Activated CD8-positive, alpha-beta memory T cell treated with anti-CD3 and anti-CD28 coated beads for 36 hours (primary cell): ENCODE measurements around the gene IQCK. TPM values are rescaled to one million over a fixed set of nuclear protein-coding genes. Genes with fewer than 3 reads are reported as not detected.

ENCODE experiments used
- CTCF ChIA-PET: fragments of 350-600 bp; sonication (Branson Sonifier 250); formaldehyde crosslinking; loops from one replicate; lab custom pipeline; 2021; ENCODE audit warnings: antibody characterized with exemption; lab: Charles Lee
- POLR2A ChIA-PET: fragments of 350-600 bp; sonication (Branson Sonifier 250); formaldehyde crosslinking; loops from one replicate; lab custom pipeline; 2021; ENCODE audit warnings: antibody characterized with exemption; lab: Charles Lee
- total RNA-seq, 2 experiments: library from RNA; stranded (reverse); gene quantifications; one replicate each; pipeline ENCODE4 v1.2.3, GENCODE V29; 2021

IQCK gene
- total RNA-seq, 2 experiments from 2014 or later: 3.9 to 5.0 TPM

DNA sequence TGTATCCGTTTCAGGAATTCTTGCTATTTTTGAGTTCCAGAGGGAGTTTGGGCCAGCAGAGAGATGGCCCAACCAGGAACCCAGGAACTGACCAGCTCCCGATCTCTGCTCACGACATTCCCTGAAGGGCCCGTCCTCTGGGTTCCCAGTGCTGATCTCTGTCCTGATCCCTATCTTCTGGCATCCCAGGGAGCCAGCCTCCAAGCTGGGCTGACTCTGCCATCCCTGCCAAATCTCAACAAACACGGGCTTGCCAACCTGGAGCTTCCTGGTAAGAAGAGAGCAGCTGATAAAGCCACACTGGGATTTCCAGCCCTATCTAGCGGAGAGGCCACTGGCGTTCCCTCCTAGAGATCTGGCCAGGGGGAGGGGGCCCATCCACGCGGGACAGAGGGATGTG is 150.3 kb downstream of the IQCK start:
- ChIA-PET POLR2A (interaction anchor here (0.6 kb wide), 1 partner anchor 13 kb away, joined by 6 read pairs; no protein-coding TSS in a partner anchor), CTCF (no interaction called here)

DNA sequence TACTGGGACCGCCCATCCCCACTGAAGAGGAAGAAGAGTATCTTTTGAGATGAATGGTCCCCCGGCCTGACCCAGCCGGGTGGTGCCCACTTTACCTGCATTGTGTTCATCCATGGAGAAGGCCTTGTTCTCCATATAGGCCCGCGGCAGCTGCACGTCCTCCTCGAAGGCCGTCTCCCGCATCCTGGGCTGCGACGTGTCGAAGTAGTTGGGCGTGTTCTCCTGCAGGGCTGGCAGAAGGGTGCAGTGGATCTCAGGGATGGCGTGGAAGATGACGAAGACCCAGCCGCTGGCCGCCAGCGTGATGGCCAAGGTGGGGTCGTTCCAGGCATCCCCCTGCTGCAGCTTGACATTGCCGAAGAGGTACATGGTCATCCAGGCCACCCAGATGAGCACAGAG is 153.7 kb downstream of the IQCK start:
- POLR2A ChIA-PET: no interaction called here
- CTCF ChIA-PET: no interaction called here

DNA sequence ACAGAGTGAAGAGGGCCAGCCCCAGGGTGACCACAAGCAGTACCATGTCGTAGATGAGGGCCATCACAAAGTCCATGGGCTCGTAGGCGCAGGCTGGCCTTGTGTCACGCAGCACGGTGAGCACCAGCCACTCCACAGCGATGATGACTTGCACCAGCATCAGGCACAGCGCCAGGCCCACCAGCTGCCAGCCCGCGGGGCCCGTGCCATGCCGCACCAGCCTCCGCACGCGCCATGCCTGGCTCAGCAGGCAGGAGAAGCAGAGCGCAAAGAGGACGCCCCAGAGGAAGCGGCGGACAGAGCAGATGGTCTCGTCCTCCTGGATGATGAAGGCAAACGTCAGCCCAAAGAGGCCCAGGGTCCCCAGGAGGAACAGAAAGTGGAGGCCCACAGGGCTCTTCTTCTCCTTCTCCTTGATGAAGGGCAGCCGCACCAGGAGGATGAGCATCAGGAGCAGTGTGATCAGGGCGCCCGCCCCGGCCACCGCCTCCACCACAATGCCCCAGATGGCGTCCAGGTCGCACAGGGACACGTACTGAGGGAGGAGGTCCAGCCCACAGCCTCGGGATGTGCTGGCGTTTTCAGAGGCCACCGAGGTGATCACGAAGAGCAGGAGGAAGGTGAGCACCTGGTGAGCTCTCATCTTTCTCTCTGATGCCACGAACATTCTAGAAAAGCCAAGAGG is 154.2 kb downstream of the IQCK start:
- CTCF ChIA-PET: no interaction called here
- POLR2A ChIA-PET: no interaction called here

DNA sequence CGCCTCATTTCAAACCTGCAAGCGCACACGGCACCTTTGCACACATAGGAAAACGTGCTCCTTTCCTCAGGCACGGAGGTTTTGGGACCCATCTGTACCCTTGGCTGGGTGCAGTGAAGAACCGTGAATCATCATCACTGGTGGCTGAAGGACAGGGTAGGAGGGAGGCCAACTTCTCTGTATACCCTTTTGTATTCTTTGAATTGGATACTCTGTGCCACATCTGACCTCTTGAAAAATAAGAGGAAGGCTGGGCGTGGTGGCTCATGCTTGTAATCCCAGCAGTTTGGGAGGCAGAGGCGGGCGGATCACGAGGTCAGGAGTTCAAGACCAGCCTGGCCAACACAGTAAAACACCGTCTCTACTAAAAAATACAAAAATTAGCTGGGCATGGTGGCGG is 154.9 kb downstream of the IQCK start:
- CTCF ChIA-PET: no interaction called here
- POLR2A ChIA-PET: no interaction called here

DNA sequence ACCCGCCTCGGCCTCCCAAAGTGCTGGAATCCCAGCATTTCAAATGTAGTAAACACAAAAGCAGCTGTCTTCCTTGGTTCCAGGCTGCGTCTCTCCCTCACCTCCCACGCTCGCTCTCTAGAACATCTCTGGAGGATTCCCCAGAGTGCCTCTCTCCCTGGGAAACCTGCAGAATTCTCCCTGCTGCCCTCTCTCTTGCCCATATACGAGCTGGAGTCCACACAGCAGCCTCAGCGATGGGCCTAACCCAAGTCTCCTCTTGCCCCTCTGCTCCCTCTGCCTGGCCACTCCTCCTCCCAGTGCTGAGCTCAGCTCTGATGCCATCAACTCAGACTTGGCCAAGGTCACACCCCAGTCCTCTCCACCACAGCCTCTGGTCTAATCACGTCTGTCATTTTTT is 156.0 kb downstream of the IQCK start:
- ChIA-PET POLR2A (no interaction called here), CTCF (no interaction called here)

DNA sequence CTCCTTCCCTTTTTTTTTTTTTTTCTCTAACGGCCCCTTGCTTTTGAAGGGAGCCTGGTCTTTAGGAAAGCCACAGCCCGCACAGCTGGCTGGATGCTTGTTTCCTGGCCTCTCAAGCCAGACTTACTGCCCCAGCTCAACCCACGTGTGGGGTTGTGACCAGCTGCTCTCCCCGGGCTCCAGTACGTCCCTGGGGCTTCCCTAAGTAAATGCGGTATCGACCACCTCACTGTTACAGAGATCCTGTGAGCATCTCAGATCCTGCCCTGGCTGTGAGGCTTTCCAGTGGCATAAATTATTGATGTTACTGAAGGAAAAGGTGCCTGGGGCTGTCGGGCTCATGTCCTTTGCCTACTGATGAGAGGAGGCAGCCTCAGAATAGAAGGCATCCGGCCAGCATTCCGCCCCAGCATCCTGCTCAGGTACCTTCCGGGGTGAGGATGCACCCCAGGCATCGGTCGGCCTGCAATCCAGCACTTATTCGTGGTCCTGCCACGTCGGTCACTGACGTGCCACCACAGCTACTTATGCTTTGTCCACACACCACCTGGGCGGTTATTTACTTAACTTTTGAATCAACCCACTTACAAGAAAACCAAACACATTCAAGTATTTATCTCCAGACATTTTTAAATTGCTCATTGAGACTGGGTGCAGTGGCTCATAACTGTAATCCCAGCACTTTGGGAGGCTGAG is 156.9 kb downstream of the IQCK start:
- POLR2A ChIA-PET: no interaction called here
- CTCF ChIA-PET: no interaction called here

DNA sequence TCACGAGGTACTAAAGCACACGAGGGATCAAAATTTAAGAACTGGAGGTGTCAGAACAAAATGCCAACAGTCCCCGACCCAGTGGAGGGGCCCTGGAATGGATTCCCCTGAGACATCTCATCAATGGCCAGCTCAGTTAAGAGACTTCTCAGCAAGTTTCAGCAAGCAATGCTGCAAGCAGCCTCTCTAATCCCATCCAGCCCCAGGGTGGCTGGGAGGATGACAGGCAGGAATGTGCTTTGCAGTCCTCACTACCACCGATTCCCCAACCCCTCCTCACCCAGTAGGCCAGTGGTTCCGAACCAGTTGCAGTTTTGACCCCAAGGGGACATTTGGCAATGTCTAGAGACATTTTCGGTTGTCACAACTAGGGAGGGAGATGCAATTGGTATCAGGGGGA is 157.8 kb downstream of the IQCK start:
- ChIA-PET CTCF (interaction anchor here (1.5 kb wide), 1 partner anchor 11 kb away, joined by 4 read pairs; no protein-coding TSS in a partner anchor), POLR2A (no interaction called here)

DNA sequence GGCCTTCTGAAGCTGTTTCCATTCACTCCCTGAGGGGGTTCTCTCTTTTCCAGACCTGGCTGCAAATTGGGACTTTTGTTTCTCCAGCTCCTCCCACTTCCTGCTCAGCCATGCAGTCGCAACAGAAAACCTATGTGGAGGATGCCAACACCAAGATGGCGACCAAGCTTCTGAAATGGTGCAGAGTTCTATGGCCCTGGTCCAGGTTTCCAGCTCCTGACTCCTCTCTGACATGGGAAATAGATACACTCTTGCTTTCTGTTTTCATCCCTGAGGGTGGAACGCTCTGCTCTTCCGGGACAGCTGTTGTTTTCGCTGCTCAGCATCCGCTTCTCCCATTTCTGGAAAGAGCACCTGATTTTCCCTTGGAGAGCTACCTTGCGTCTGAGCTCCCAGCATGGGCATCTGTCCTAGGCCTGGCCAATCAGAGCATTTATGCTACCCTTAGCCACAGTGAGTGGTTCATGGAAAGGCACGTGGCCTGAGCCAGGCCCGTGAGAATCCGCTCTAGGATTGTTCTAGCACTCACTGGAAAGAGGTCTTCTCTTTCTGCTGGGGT is 158.5 kb downstream of the IQCK start:
- CTCF ChIA-PET: interaction anchor here (1.5 kb wide), 1 partner anchor 10 kb away, joined by 4 read pairs; no protein-coding TSS in a partner anchor

DNA sequence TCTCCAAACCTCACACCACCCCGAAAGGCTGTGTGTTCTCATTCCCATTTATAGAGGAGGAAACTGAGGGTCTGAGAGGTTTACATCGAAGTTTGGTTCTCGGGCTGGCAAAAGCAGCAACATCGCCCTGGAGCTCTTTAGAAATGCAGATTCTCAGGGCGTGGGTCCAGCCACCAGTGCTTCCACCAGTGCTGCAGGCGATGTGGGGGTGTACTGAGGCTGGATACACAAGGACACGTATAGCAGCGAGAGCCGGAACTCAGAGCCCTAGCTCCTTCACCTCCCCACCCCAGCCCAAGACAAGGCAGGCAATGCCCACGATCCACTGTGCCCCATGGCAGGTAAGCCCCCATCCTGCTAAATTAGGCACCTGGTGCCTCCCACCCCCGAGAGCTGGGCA is 160.7 kb downstream of the IQCK start:
- CTCF ChIA-PET: no interaction called here
- POLR2A ChIA-PET: no interaction called here

More for the DNA sequence above, 158.5 kb downstream of the IQCK start:
- POLR2A ChIA-PET: no interaction called here

DNA sequence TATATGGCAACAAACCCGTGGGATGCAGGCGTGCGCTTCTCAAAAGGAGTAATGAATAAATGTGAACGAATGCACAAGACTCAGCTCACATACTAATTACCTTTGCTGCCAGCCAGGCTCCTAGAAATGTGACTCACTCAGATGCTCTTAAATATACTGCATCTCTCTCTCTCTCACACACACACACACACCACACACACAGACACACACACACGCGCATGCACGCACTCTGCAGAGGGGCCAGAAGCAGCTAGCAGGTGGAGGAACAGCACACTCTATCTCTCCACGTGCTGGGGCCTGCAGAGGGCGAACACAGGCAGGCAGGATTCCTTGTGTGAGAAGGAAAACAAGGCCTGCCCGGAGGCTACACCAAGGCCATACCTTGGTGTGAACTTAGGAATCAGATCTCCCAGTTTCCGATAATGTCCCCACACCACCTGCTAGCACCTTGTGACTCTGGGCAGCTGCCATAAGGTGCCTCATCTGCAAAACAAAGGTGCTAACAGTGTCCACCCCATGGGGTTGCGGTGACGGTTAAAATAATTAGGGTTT is 161.2 kb downstream of the IQCK start:
- ChIA-PET CTCF (no interaction called here), POLR2A (no interaction called here)

DNA sequence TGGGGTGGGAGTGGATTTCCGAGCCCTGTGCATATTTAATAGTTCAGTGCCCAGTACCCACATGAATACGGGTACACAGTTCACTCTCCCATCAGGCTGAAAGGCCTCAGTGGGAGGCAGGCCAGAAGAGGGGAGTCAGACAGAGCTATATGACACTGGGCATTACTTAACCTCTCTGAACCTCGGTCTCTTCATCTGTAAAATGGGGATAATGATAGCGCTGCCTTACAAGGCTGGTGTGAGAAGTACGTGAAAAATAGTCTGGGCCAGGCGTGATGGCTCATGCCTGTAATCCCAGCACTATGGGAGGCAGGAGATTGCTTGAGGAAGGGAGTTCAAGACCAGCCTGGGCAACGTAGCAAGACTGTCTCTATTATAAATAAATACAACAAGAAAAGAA is 163.0 kb downstream of the IQCK start:
- ChIA-PET POLR2A (interaction anchor here (0.6 kb wide), 1 partner anchor 12 kb away, joined by 6 read pairs; no protein-coding TSS in a partner anchor), CTCF (no interaction called here)

DNA sequence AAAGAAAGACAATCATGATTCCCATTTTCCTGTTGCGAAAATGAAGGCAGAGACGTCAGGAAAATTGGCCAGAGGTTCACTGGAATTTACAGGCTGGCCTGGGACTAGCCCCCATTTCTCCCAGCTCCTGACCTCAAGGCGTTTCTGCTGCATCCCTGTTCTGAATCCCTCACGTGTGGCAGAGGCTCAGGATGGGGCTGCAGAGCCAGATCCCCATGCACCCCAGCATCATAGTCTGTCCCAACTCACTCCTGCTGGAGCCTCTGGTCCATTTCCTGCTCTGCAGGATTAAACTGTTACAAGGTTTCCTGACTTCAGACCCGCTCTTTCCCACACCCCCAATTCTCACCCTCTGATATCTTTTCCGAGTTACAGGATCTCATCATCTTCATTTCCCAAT is 163.7 kb downstream of the IQCK start:
- CTCF ChIA-PET: no interaction called here
- POLR2A ChIA-PET: no interaction called here

DNA sequence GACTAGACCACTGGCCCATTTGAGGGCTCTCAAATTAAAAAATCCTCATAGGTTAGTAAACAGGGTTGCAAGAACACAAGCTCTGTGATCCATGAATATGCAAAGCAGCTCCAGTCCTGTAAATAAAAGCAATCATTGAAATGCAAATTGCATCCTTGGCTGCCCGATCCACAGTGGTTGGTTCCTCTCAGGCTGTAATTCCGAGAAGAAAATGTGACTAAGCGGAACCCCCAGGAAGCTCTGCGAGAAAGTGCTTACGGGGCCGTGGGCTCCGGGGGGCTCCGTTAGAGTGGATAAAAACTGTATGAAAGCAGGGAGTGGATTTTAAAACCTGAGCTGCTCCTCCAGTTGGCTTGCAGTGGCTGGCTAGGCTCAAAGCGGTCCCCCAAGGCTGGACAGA is 164.1 kb downstream of the IQCK start:
- ChIA-PET CTCF (no interaction called here), POLR2A (no interaction called here)

DNA sequence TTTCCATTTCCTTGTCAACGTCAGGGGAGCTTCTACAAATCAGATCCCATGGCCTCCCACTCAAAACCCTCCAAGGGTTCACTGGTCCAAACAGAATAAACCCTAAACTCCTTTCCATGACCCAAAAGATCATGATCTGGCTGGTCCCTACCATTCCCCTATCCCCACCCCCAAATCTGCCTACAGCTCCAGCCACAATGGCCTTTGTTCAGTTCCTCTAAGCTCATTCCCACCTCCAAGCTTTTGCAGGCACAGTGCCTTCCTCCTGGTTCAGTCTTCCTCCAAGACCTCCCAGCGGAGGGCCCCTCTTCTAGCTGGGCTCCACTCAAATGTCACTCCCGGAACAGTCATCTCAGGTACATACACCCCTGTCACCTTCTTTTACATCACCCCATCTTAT is 164.6 kb downstream of the IQCK start:
- CTCF ChIA-PET: no interaction called here

DNA sequence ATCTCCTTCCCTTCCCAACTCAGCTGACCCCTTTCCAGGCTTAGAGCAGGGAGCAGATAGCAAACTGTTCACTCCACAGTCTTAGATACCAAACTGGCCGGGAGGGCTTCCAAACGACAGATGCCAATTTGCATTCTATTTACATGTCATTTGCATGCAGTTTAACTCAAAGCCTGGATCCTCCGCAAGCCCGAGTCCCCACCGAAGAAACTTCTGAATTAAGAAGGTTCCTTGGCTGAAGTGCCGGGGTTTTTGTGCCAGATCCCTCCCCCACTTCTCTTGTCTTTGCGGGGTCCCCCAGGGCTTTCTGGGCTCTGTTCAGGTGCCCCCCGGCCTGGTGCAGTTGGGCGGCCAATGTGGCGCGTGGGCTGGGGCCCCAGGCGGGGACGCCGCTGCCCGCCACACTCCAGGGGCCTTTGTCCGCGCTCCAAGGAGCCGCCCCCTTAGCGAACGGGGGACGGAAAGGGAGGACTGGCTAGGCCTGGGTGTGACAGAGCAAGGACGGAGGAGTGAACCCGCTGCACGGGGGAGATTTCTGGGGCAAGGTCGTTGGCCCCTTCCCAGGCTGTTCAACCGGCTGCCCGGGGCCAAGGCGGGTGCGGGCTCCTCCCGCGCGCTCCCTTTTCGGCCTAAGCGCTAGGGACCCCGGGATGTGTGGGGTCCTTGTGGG is 165.4 kb downstream of the IQCK start:
- ChIA-PET POLR2A (no interaction called here), CTCF (interaction anchor here (1.1 kb wide), 1 partner anchor 328 kb away, joined by 3 read pairs; the partner anchor contains the start of gene VPS35L)

More for the DNA sequence above, 164.6 kb downstream of the IQCK start:
- POLR2A ChIA-PET: no interaction called here

DNA sequence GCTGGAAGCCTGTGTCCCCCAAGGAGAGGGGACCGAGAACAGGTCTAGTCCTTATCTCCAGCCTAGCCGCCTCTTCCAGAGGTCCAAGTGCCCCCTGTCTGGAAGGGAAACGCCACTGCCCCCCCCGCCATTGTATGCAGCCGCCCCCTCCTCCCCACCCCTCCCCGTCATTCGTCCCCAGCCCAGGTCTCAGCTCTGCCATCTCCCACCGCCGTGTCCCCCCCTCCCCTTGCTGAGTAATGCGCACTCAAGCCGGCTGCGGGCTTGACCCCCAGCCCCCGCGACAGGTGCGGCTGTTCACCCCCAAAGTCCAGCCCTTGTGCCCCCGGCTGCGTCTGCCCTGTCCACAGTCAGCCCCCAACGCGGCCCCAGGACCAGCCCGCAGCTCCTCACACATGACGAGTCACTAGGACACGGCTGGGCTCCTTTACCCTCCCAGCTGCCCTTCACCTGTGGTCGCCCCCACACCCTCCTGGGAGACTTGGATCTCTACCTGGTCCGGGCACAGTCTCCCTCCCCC is 166.0 kb downstream of the IQCK start:
- ChIA-PET CTCF (interaction anchor here (1.1 kb wide), 1 partner anchor 328 kb away, joined by 3 read pairs; the partner anchor contains the start of gene VPS35L), POLR2A (no interaction called here)

DNA sequence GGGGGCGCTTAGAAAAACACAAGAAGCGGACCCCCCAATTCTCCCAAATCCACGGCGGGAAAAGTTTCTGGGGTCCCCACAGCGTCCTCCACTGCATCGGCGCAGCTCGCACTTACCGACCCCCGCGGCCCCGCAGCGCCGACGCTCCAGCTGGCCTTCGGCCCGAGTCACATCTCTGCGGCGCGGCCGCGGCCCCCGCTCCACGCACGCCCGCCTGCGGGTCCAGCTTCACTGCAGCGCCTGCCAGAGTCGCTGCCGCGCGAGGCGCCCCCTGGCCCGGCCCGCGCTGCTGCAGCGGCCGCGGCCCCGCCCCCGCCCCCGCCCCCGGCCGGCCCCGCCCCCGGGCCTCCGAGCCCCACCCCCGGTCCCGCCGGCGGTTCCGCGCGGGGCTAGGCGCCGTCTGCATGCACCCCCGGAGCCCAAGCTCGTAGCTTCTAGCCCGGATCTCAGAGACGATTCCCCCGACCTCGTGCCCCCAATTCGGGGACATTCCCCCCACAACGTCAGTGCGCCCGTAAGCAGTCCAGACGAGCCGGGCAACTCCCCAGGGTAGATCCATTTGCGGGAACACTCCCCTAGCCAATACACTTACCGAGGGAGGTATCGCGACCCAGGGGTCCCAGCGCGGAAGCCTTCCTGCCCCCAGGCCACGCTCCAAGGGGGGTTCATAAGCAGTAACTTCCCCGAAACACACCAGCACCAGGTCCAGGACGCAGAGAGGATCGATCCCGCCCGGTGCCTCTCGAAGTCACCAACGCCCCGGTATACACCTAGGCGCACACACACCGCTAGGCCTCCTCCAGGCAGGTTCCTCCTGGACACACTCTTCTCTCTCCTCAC is 166.8 kb downstream of the IQCK start, which contains the start of gene GPRC5B:
TSS of gene GPRC5B (minus strand) at position 238 of the 840 bp plus-strand sequence. CDS start 12,003 bp downstream, outside the sequence.
- ChIA-PET POLR2A (no interaction called here), CTCF (interaction anchor here (1.1 kb wide), 1 partner anchor 329 kb away, joined by 3 read pairs; the partner anchor contains the start of gene VPS35L)

DNA sequence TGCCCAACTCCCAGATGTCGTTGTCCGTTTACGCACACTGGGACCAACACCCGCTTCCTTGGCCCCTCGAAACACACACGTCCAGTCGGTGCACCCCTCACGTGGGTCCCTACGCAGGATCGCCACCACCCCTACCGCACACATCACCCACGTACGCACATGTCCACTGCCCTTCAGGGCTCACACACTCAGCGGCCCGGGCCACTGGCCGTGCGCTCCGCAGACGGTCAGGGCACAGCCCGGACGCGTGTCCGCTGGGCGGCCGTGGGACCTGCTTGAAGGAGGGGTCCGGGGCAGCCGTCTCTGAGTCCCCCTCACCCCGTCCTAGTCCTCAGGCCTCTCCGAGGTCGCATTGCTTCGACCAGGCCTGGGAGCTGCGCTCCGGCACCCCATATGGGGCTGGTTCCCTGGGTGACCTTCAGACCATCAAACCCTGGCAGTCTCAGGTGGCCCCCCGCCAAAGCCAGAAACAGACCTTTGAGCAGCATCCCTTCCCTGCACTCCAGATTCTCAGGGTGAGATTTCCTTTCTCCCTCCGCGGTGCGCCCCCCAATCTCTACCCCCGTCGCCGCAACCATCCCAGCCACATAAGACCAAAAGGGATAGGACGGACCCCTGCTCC is 167.5 kb downstream of the IQCK start:
- ChIA-PET POLR2A (no interaction called here), CTCF (interaction anchor here (1.0 to 3.2 kb wide), 8 partner anchors 16 to 383 kb away, joined by 3 to 15 read pairs (median 6); partner anchors contain the start of gene VPS35L)
